Measurements from ENCODE around the gene ECHDC3. TPM values are rescaled to one million over a fixed set of nuclear protein-coding genes. Genes with fewer than 3 reads are reported as not detected.
"Not testable (repeated sequence)": the region's sequence is repeated elsewhere in the genome, so short reads cannot be mapped to it uniquely, and the experiment has no call there.

The ECHDC3 gene
- polyA plus RNA-seq, 3 donors from 2014 or later: 0.58 to 0.77 (median 0.71) TPM

- Mint-ChIP-seq H3K4me1 (peaks cover 17 to 20% of the 10 kb centered on the region in 2 donors), H3K27me3 (ENCODE audit: low read depth in 3 of 3) (peaks cover 2 to 8% (median 4%) of the 10 kb centered on the region in 3 donors), H3K36me3 (no peaks in the 10 kb centered on the region), H3K9me3 (no peaks in the 10 kb centered on the region), H3K27ac (no peak overlapping the region), H3K4me3 (no peak overlapping the region)
- DNase-seq: no peak
Measured at GRCh38 chr10:11707624-11708350, 34.4 kb upstream of the ECHDC3 start.

DNA sequence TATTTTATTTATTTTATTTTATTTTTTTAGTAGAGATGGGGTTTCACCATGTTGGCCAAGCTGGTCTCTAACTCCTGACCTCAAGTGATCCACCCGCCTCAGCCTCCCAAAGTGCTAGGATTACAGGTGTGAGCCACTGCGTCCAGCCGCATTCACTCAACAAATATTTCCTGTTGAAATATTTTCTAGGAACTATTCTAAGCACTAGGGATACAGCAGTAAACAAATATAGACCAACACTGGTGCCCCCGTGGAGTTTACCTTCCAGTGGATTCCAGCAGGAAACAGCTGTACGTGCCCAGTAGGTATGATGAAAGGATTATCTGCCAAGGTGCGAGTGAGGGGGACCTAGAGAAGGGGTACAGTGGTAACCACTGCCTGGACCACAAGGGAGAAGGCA lies 33.4 kb upstream of the ECHDC3 start:
- not testable (repeated sequence) for H3K27ac Mint-ChIP-seq, DNase-seq, H3K36me3 Mint-ChIP-seq

DNA sequence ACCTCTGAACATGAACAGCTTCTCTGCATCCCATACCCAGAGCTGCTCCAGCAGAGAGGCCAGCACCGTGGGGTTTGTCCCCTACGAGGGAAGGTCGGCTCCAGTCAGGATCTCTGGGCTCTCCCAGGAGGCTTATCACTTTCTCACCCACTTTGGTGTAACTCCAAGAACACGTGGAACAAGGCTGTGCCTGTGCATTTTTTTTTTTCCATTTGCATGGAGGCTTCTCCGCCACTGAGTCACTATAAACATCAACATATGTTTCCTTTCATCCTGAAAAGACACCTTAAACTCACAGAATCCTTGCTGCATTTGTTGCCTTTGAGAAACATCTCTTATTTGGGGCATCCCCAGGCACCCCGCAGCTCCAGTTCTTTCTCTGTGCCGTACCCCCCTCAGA lies 29.4 kb upstream of the ECHDC3 start:
- DNase-seq: no peak
- Mint-ChIP-seq H3K27ac (no peak overlapping the region), H3K36me3 (peaks cover 0 to 3% (median 0%) of the 10 kb centered on the region in 3 donors), H3K9me3 (peaks cover 0 to 6% (median 0%) of the 10 kb centered on the region in 6 donors), H3K4me1 (peaks cover 17 to 23% of the 10 kb centered on the region in 2 donors), H3K27me3 (ENCODE audit: low read depth in 3 of 3) (peaks cover 0 to 10% (median 9%) of the 10 kb centered on the region in 3 donors), H3K4me3 (no peak overlapping the region)

More for the DNA sequence above, 33.4 kb upstream of the ECHDC3 start:
- Mint-ChIP-seq H3K4me1 (peaks cover 19 to 23% of the 10 kb centered on the region in 2 donors), H3K27me3 (ENCODE audit: low read depth in 3 of 3) (peaks cover 2 to 10% (median 9%) of the 10 kb centered on the region in 3 donors)
- H3K9me3 Mint-ChIP-seq, H3K4me3 Mint-ChIP-seq: not testable (repeated sequence)

DNA sequence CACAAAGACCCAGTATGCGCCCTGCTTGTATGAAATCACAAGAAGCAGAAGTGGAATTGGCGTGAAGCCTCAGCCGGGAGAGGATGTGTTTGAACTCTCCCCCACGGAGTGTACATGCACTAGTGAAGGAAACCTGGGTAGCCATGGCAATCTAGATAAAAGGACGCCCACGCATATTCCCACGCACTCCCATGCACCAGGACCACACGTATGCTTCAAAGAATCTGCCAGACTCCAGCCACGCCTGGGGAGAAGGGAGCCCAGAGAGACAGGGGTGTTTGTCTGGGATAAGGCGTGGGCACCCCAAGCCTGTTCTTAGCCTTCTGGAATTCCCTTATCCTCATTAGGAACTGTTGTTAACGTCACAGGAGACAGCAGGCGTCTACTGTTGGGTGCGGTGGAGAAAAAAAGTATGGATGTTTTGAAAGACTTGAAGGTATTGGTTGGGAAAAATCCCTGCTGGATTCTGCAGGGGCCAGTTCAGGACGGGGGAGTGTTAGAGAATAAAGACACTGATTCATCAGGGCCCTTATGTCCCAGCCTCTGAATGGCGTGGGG lies 28.9 kb upstream of the ECHDC3 start:
- peaks cover 20 to 23% of the 10 kb centered on the region in 2 donors for H3K4me1 Mint-ChIP-seq

DNA sequence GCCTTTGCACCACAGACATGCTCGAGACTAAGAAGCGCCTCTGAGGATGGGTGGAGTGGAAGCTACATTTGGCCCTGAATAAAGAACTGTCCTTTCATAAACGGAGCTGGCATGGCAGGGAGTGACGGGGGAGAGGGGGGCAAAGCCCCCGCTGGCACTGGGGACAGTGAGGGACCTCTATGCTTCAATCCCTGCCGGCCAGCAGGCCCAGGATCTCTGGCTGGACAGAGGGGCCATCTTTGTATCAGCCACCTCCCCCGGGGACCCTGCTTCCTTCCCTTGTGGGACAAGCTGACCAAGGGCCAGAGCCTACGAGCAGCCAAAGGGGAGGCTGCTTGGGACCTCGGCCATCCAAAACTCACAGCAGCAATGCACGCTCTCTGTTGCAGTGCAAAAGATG lies 28.2 kb upstream of the ECHDC3 start:
- peaks cover 0 to 6% (median 0%) of the 10 kb centered on the region in 6 donors for H3K9me3 Mint-ChIP-seq

More for the DNA sequence above, 28.9 kb upstream of the ECHDC3 start:
- Mint-ChIP-seq H3K27me3 (ENCODE audit: low read depth in 3 of 3) (peaks cover 0 to 10% (median 9%) of the 10 kb centered on the region in 3 donors), H3K4me3 (no peak overlapping the region), H3K9me3 (peaks cover 0 to 6% (median 0%) of the 10 kb centered on the region in 6 donors), H3K36me3 (peaks cover 0 to 3% (median 0%) of the 10 kb centered on the region in 3 donors), H3K27ac (no peak overlapping the region)
- no peak for DNase-seq

DNA sequence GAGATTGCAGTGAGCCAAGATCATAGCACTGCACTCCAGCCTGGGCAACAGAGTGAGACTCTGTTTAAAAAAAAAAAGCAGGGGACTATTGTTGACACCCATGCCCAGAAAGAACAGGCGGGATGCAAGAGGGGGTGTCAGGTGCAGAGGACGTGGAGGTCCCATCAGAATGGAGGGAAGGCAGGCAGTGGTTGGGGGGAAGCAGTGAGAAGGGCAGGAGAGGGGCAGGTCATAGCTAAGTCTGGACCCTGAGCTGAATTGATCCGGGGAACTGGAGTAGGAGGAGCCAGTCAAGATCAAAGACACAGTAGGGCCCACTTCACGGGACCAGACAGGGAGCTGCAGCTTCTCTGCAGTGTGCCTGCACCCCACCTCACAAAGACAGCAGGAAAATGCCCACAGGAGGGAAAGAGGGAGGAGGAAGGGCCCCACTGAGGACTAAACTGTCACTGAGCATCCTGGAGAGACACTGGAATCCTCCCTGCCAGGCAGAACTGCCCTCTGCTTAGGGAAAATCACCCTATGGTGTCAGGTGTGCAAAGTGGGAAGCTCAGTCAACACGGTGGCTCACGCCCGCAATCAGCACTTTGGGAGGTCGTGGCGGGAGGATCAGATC lies 27.3 kb upstream of the ECHDC3 start:
- H3K27ac Mint-ChIP-seq: no peak overlapping the region
- DNase-seq: no peak
- peaks cover 0 to 3% (median 0%) of the 10 kb centered on the region in 3 donors for H3K36me3 Mint-ChIP-seq
- peaks cover 0 to 10% (median 8%) of the 10 kb centered on the region in 3 donors for H3K27me3 Mint-ChIP-seq (ENCODE audit: low read depth in 3 of 3)
- no peak overlapping the region for H3K4me3 Mint-ChIP-seq
- H3K4me1 Mint-ChIP-seq: peaks cover 20 to 23% of the 10 kb centered on the region in 2 donors
- peaks cover 0 to 6% (median 0%) of the 10 kb centered on the region in 6 donors for H3K9me3 Mint-ChIP-seq

More for the DNA sequence above, 28.2 kb upstream of the ECHDC3 start:
- Mint-ChIP-seq H3K27ac (no peak overlapping the region), H3K36me3 (peaks cover 0 to 3% (median 0%) of the 10 kb centered on the region in 3 donors), H3K4me3 (no peak overlapping the region), H3K27me3 (ENCODE audit: low read depth in 3 of 3) (peaks cover 0 to 10% (median 9%) of the 10 kb centered on the region in 3 donors), H3K4me1 (peaks cover 20 to 23% of the 10 kb centered on the region in 2 donors)
- no peak for DNase-seq

DNA sequence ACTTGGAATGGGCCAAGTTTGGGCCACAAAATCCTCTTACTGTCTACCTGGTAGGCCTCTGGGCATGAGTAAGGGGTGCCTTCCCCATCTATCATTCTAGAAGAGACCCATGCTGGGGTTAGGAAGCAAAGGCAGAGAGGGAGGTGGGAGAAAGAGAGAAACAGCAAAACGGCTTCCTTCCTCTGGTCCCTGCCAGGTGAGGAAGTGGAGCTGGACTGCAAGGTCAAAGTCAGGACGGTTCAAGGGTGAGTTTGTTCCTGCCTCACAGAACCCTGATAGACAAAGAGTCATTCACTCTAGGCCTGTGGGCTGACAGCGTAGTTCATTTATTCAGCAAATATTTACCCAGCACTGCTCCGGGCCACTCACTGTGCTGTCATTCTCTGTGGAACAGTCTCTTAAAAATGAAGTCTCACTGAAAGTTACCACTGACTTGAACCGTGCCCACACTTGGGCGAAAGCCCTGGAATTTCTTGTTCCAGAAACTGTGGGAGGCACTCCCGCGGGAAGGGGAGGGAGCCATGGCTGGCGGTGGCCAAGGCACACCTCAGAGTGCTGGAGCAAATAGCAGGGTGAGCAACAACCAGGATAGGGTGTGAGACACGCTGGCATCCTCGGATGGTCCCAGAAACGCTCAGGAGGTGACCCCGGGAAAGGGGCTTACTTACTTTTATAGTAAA lies 26.2 kb upstream of the ECHDC3 start:
- peaks cover 12 to 15% of the 10 kb centered on the region in 2 donors for H3K4me1 Mint-ChIP-seq
- no peak for DNase-seq
- no peak overlapping the region for H3K27ac Mint-ChIP-seq
- peaks cover 0 to 3% (median 0%) of the 10 kb centered on the region in 3 donors for H3K36me3 Mint-ChIP-seq
- peaks cover 0 to 6% (median 0%) of the 10 kb centered on the region in 6 donors for H3K9me3 Mint-ChIP-seq
- no peak overlapping the region for H3K4me3 Mint-ChIP-seq
- H3K27me3 Mint-ChIP-seq (ENCODE audit: low read depth in 3 of 3): peaks cover 0 to 11% (median 7%) of the 10 kb centered on the region in 3 donors

DNA sequence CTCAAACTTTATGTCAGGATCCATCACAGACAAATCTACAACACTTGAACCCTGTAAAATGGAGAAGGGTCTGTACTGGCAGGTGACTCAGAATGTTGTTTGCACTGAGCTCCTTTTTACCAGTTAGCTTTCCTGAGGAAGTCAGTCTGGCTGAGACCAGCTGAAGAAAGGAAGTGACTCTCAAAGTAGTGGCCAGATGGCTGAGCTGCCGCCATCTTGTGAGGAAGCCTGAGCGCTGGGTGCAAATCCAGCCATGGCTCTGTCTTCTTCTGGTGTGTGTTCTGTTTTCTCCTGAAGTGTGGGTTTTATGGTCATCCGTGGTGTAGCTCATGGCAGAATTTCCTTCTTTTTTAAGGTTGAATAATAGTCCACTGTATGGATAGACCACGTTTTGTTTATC lies 25.5 kb upstream of the ECHDC3 start:
- Mint-ChIP-seq H3K4me1 (peaks cover 7 to 11% of the 10 kb centered on the region in 2 donors), H3K4me3 (no peak overlapping the region), H3K36me3 (peaks cover 0 to 3% (median 0%) of the 10 kb centered on the region in 3 donors), H3K27ac (no peak overlapping the region), H3K9me3 (peaks cover 0 to 6% (median 0%) of the 10 kb centered on the region in 6 donors), H3K27me3 (ENCODE audit: low read depth in 3 of 3) (peaks cover 0 to 13% (median 7%) of the 10 kb centered on the region in 3 donors)
- DNase-seq: no peak

- peaks cover 0 to 6% (median 0%) of the 10 kb centered on the region in 6 donors for H3K9me3 Mint-ChIP-seq
- H3K27ac Mint-ChIP-seq: no peak overlapping the region
- peaks cover 0 to 3% (median 0%) of the 10 kb centered on the region in 3 donors for H3K36me3 Mint-ChIP-seq
- H3K4me3 Mint-ChIP-seq: no peak overlapping the region
- H3K4me1 Mint-ChIP-seq: peaks cover 0 to 3% of the 10 kb centered on the region in 2 donors
- peaks cover 0 to 9% (median 2%) of the 10 kb centered on the region in 3 donors for H3K27me3 Mint-ChIP-seq (ENCODE audit: low read depth in 3 of 3)
- no peak for DNase-seq
Measured at GRCh38 chr10:11719496-11720259, 22.5 kb upstream of the ECHDC3 start.

- no peak for DNase-seq
- no peak overlapping the region for H3K4me3 Mint-ChIP-seq
- H3K36me3 Mint-ChIP-seq: peaks cover 0 to 3% (median 0%) of the 10 kb centered on the region in 3 donors
- peaks cover 0 to 3% of the 10 kb centered on the region in 2 donors for H3K4me1 Mint-ChIP-seq
- peaks cover 2 to 9% (median 5%) of the 10 kb centered on the region in 3 donors for H3K27me3 Mint-ChIP-seq (ENCODE audit: low read depth in 3 of 3)
- H3K27ac Mint-ChIP-seq: no peak overlapping the region
- peaks cover 0 to 6% (median 0%) of the 10 kb centered on the region in 6 donors for H3K9me3 Mint-ChIP-seq
Measured at GRCh38 chr10:11720260-11720741, 21.9 kb upstream of the ECHDC3 start.

DNA sequence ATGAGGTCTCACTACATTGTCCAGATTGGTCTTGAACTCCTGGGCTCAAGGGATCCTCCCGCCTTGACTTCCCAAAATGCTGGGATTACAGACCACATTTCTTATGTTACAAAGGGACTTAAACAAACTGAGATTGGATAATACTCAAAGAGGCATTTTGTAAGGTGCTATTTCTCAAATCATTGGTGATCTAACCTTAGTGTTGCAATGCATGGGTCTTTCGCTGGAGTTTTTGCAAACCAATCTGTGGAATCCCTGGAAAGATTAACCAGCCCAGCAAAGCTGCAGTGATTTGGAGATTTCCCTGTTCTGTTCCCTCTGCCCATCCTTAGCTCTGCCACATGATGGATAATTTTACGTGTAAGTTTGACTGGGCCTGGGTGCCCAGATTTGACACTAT lies 20.4 kb upstream of the ECHDC3 start:
- no peak overlapping the region for H3K27ac Mint-ChIP-seq
- peaks cover 4 to 10% (median 7%) of the 10 kb centered on the region in 3 donors for H3K27me3 Mint-ChIP-seq (ENCODE audit: low read depth in 3 of 3)
- peaks cover 0 to 3% of the 10 kb centered on the region in 2 donors for H3K4me1 Mint-ChIP-seq

GRCh38 chr10:11723359-11723758 lies 18.8 kb upstream of the ECHDC3 start:
- no peaks in the 10 kb centered on the region for H3K4me1 Mint-ChIP-seq
- no peak overlapping the region for H3K27ac Mint-ChIP-seq
- H3K4me3 Mint-ChIP-seq: no peak overlapping the region

More for the DNA sequence above, 20.4 kb upstream of the ECHDC3 start:
- no peak overlapping the region for H3K4me3 Mint-ChIP-seq
- peaks cover 0 to 2% (median 0%) of the 10 kb centered on the region in 6 donors for H3K9me3 Mint-ChIP-seq
- H3K36me3 Mint-ChIP-seq: peaks cover 0 to 3% (median 0%) of the 10 kb centered on the region in 3 donors
- DNase-seq: no peak

More at GRCh38 chr10:11723359-11723758, 18.8 kb upstream of the ECHDC3 start:
- no peaks in the 10 kb centered on the region for H3K36me3 Mint-ChIP-seq
- peaks cover 4 to 9% (median 7%) of the 10 kb centered on the region in 3 donors for H3K27me3 Mint-ChIP-seq (ENCODE audit: low read depth in 3 of 3)
- peaks cover 0 to 3% (median 0%) of the 10 kb centered on the region in 6 donors for H3K9me3 Mint-ChIP-seq
- DNase-seq: no peak
